HEK293 (cell line): ENCODE measurements around the gene ANKFN1.

Experiments
- CTCF ChIA-PET: fragments of 350-600 bp; formaldehyde crosslinking; extraction: SDS; loops from one replicate; lab custom pipeline; 2021; ENCODE audit warnings: antibody characterized with exemption; lab: Yijun Ruan, JAX
- POLR2A ChIA-PET: fragments of 300-600 bp; formaldehyde crosslinking; extraction: SDS; loops from one replicate; lab custom pipeline; 2020; ENCODE audit warnings: antibody characterized with exemption, inconsistent platforms; lab: Yijun Ruan, JAX
- H3K27ac ChIP-seq: fragments of 200-500 bp; sonication (Bioruptor generic); 2 replicates; pipeline ENCODE4 v1.5.1; 2014; ENCODE audit warnings: low read depth, low read length, control low read depth, inconsistent platforms; ENCODE audit errors: extremely low read depth
- H3K36me3 ChIP-seq, 2 experiments: fragments of 200-500 bp in 1 of 2; sonication (Bioruptor generic) in 1 of 2; 1 replicate in 1 of 2; 2 replicates in 1 of 2; pipeline ENCODE4 v1.5.1; 2014 to 2017; ENCODE audit warnings: inconsistent platforms in 2 of 2, low read length in 2 of 2; ENCODE audit not compliant: control insufficient read depth in 2 of 2, insufficient read depth in 1 of 2
- H3K4me1 ChIP-seq: fragments of 200-500 bp; sonication (Bioruptor generic); 2 replicates; pipeline ENCODE4 v1.5.1; 2014; ENCODE audit warnings: mild to moderate bottlenecking, low read length, inconsistent platforms; ENCODE audit not compliant: control insufficient read depth, insufficient read depth
- H3K4me3 ChIP-seq: 2 replicates; pipeline ENCODE4 v1.5.1; 2011; ENCODE audit warnings: low read depth, mild to moderate bottlenecking, control low read depth, low read length, moderate library complexity
- H3K9me3 ChIP-seq: fragments of 200-500 bp; sonication (Bioruptor generic); 2 replicates; pipeline ENCODE4 v1.5.1; 2014; ENCODE audit warnings: low read depth, low read length, inconsistent platforms; ENCODE audit not compliant: control insufficient read depth, insufficient read depth
- BCL11A ChIP-seq: fragments of 450-650 bp; formaldehyde crosslinking; IDR thresholded peaks from 2 replicates; pipeline ENCODE4 v1.5.1; 2016; ENCODE audit warnings: low read depth, missing biosample characterization, missing genetic modification characterization
- GLI4 ChIP-seq: fragments of 450-650 bp; formaldehyde crosslinking; IDR thresholded peaks from 2 replicates; pipeline ENCODE4 v1.5.1; 2016; ENCODE audit warnings: missing biosample characterization, missing genetic modification characterization
- HOXA7 ChIP-seq: sonication (generic); formaldehyde crosslinking; IDR thresholded peaks from 2 replicates; pipeline ENCODE4 v1.8.1; 2022; ENCODE audit warnings: missing genetic modification reagents, borderline replicate concordance
- MEIS1 ChIP-seq: sonication (generic); formaldehyde crosslinking; IDR thresholded peaks from 2 replicates; pipeline ENCODE4 v1.8.1; 2022; ENCODE audit warnings: missing genetic modification reagents, mild to moderate bottlenecking, borderline replicate concordance
- PRDM2 ChIP-seq: fragments of 450-650 bp; formaldehyde crosslinking; IDR thresholded peaks from 2 replicates; pipeline ENCODE4 v1.5.1; 2016; ENCODE audit warnings: missing biosample characterization, missing genetic modification characterization, borderline replicate concordance
- YY1 ChIP-seq: fragments of 450-650 bp; formaldehyde crosslinking; IDR thresholded peaks from 2 replicates; pipeline ENCODE4 v1.5.1; 2018; ENCODE audit warnings: missing biosample characterization, missing genetic modification characterization
- ZBTB11 ChIP-seq: fragments of 450-650 bp; formaldehyde crosslinking; conservative IDR thresholded peaks from 2 replicates; pipeline ENCODE4 v1.5.1; 2016; ENCODE audit warnings: low read depth, missing biosample characterization, missing genetic modification characterization
- ZBTB44 ChIP-seq: fragments of 450-650 bp; IDR thresholded peaks from 2 replicates; pipeline ENCODE4 v1.5.1; 2018; ENCODE audit warnings: missing biosample characterization, mild to moderate bottlenecking, missing genetic modification characterization
- ZFP41 ChIP-seq: fragments of 450-650 bp; formaldehyde crosslinking; IDR thresholded peaks from 2 replicates; pipeline ENCODE4 v1.5.1; 2016; ENCODE audit warnings: missing biosample characterization, missing genetic modification characterization, borderline replicate concordance
- ZNF133 ChIP-seq: fragments of 450-650 bp; formaldehyde crosslinking; IDR thresholded peaks from 2 replicates; pipeline ENCODE4 v1.5.1; 2016; ENCODE audit warnings: missing biosample characterization, missing genetic modification characterization
- ZNF138 ChIP-seq: fragments of 450-650 bp; formaldehyde crosslinking; IDR thresholded peaks from 2 replicates; pipeline ENCODE4 v1.5.1; 2016; ENCODE audit warnings: missing biosample characterization, missing genetic modification characterization, borderline replicate concordance
- ZNF155 ChIP-seq: fragments of 450-650 bp; formaldehyde crosslinking; IDR thresholded peaks from 2 replicates; pipeline ENCODE4 v1.5.1; 2016; ENCODE audit warnings: missing biosample characterization, missing genetic modification characterization
- ZNF394 ChIP-seq: fragments of 450-650 bp; formaldehyde crosslinking; IDR thresholded peaks from 2 replicates; pipeline ENCODE4 v1.5.1; 2016; ENCODE audit warnings: missing biosample characterization, missing genetic modification characterization, mild to moderate bottlenecking, moderate library complexity, borderline replicate concordance
- ZNF398 ChIP-seq: fragments of 450-650 bp; formaldehyde crosslinking; IDR thresholded peaks from 2 replicates; pipeline ENCODE4 v1.5.1; 2017; ENCODE audit warnings: missing biosample characterization, missing genetic modification characterization
- ZNF423 ChIP-seq: fragments of 450-650 bp; formaldehyde crosslinking; IDR thresholded peaks from 2 replicates; pipeline ENCODE4 v1.5.1; 2016; ENCODE audit warnings: missing biosample characterization, missing genetic modification characterization
- ZNF514 ChIP-seq: fragments of 450-650 bp; formaldehyde crosslinking; IDR thresholded peaks from 2 replicates; pipeline ENCODE4 v1.5.1; 2016; ENCODE audit warnings: missing biosample characterization, missing genetic modification characterization
- ZNF621 ChIP-seq: fragments of 450-650 bp; formaldehyde crosslinking; IDR thresholded peaks from 2 replicates; pipeline ENCODE4 v1.5.1; 2017; ENCODE audit warnings: missing biosample characterization, missing genetic modification characterization
- ZNF704 ChIP-seq: fragments of 450-650 bp; formaldehyde crosslinking; IDR thresholded peaks from 2 replicates; pipeline ENCODE4 v1.5.1; 2016; ENCODE audit warnings: missing biosample characterization, missing genetic modification characterization
- ZNF837 ChIP-seq: fragments of 450-650 bp; formaldehyde crosslinking; IDR thresholded peaks from 2 replicates; pipeline ENCODE4 v1.5.1; 2016; ENCODE audit warnings: missing biosample characterization, missing genetic modification characterization
- ZXDB ChIP-seq: fragments of 450-650 bp; formaldehyde crosslinking; IDR thresholded peaks from 2 replicates; pipeline ENCODE4 v1.5.1; 2016; ENCODE audit warnings: missing biosample characterization, missing genetic modification characterization

The ANKFN1 gene

GRCh38 chr17:56111706-56112485 is 41.4 kb upstream of the ANKFN1 start:
- Histone ChIP-seq H3K36me3 (no peaks in the 10 kb centered on the region), H3K4me1 (0 out of 2 replicates have a peak, but pooled peaks cover 2% of the 10 kb centered on the region), H3K4me3 (no peak overlapping the region), H3K9me3 (no peaks in the 10 kb centered on the region), H3K27ac (no peak overlapping the region)
- ChIA-PET CTCF (interaction anchor here (1.0 kb wide), 1 partner anchor 15 kb away, joined by 3 read pairs; no protein-coding TSS in a partner anchor), POLR2A (no interaction called here)
- TF ChIP-seq ZNF837 (tag by site-specific recombination) (no peak), ZNF133 (tag by site-specific recombination) (no peak), ZBTB44 (tag by site-specific recombination) (no peak), GLI4 (no peak), HOXA7 (no peak), ZNF621 (tag by site-specific recombination) (no peak), ZNF398 (tag by site-specific recombination) (no peak), ZNF394 (tag by site-specific recombination) (no peak), ZNF514 (no peak), MEIS1 (CRISPR knock-in tag) (no peak), ZNF423 (tag by site-specific recombination) (no peak), YY1 (no peak), ZFP41 (tag by site-specific recombination) (no peak), ZNF155 (no peak), ZXDB (tag by site-specific recombination) (no peak), ZNF704 (tag by site-specific recombination) (no peak), BCL11A (tag by site-specific recombination) (no peak), PRDM2 (tag by site-specific recombination) (no peak), ZNF138 (no peak), ZBTB11 (tag by site-specific recombination) (no peak)
- TF ChIP-seq, all 188 proteins: peak for 0
